B cell (primary cell): Measurements from ENCODE around the gene RCAN3. TPM values are rescaled to one million over a fixed set of nuclear protein-coding genes. Genes with fewer than 3 reads are reported as not detected.
"Not testable (repeated sequence)": the region's sequence is repeated elsewhere in the genome, so short reads cannot be mapped to it uniquely, and the experiment has no call there.

ENCODE experiments used
- ATAC-seq: fragments of 200-7000 bp; cut with Tn5 transposase; one replicate; pipeline ENCODE4 v1.10.0; 2021; ENCODE audit warnings: low read depth, mild to moderate bottlenecking, moderate number of reproducible peaks, moderate library complexity
- CTCF ChIA-PET: fragments of 350-600 bp; sonication (Branson Sonifier 250); formaldehyde crosslinking; loops from one replicate; lab custom pipeline; 2021; ENCODE audit warnings: antibody characterized with exemption, inconsistent platforms; lab: Charles Lee
- POLR2A ChIA-PET: fragments of 350-600 bp; sonication (Branson Sonifier 250); formaldehyde crosslinking; loops from one replicate; lab custom pipeline; 2021; ENCODE audit warnings: antibody characterized with exemption; lab: Charles Lee
- DNase-seq: peaks from one replicate; pipeline ENCODE4 v3.0.0; 2013
- H2AFZ ChIP-seq: 2 replicates; pipeline ENCODE4 v1.6.1; 2012; ENCODE audit warnings: mild to moderate bottlenecking, low read depth, low read length; ENCODE audit not compliant: insufficient read depth, poor library complexity, severe bottlenecking
- H3K27ac ChIP-seq, 2 donors: 1 replicate in 1 of 2; 2 replicates in 1 of 2; pipeline ENCODE4 v1.5.1; 2012 to 2013; ENCODE audit warnings: low read length in 2 of 2, mild to moderate bottlenecking in 2 of 2, moderate library complexity in 1 of 2
- H3K27me3 ChIP-seq, 4 experiments: fragments of 200-600 bp in 1 of 4; sonication (generic) in 1 of 4; replicated peaks in 1 of 4; 1 replicate in 2 of 4; 2 replicates in 2 of 4; pipeline versions ENCODE4 v1.6.1 to v1.7.0; 2013 to 2016; ENCODE audit warnings: low read length in 3 of 4, mild to moderate bottlenecking in 2 of 4, mixed read lengths in 1 of 4, moderate library complexity in 1 of 4; ENCODE audit not compliant: insufficient read depth in 4 of 4, control insufficient read depth in 3 of 4; ENCODE audit errors: control extremely low read depth in 1 of 4
- H3K36me3 ChIP-seq, 2 experiments: replicated peaks in 1 of 2; 1 replicate in 1 of 2; 2 replicates in 1 of 2; pipeline versions ENCODE4 v1.6.1 to v1.7.1; 2013; ENCODE audit warnings: low read length in 1 of 2; ENCODE audit not compliant: insufficient read depth in 2 of 2, control insufficient read depth in 1 of 2; ENCODE audit errors: control extremely low read depth in 1 of 2, extremely low read depth in 1 of 2
- H3K4me1 ChIP-seq, 2 donors: fragments of 200-600 bp in 1 of 2; sonication (generic) in 1 of 2; 1 replicate in 1 of 2; 2 replicates in 1 of 2; pipeline versions ENCODE4 v1.5.1 to v1.6.1; 2013 to 2017; ENCODE audit warnings: low read length in 2 of 2; ENCODE audit not compliant: control insufficient read depth in 2 of 2, insufficient read depth in 2 of 2
- H3K4me2 ChIP-seq: replicated peaks from 2 replicates; pipeline ENCODE3; 2012; ENCODE audit warnings: mild to moderate bottlenecking, low read depth, low read length; ENCODE audit not compliant: poor library complexity, severe bottlenecking
- H3K4me3 ChIP-seq, 5 experiments: fragments of 200-600 bp in 1 of 5; sonication (generic) in 1 of 5; 1 replicate in 3 of 5; 2 replicates in 2 of 5; pipeline versions ENCODE4 v1.5.1 to v1.7.0; 2011 to 2016; ENCODE audit warnings: low read length in 4 of 5, mild to moderate bottlenecking in 4 of 5, low read depth in 2 of 5, control low read depth in 1 of 5, moderate library complexity in 1 of 5; ENCODE audit not compliant: insufficient read depth in 1 of 5; ENCODE audit errors: control extremely low read depth in 1 of 5, extremely low read depth in 1 of 5
- H3K79me2 ChIP-seq: fragments of 200-600 bp; sonication (generic); one replicate; pipeline ENCODE4 v1.6.0; 2016; ENCODE audit warnings: low read length; ENCODE audit not compliant: control insufficient read depth, insufficient read depth
- H3K9ac ChIP-seq: fragments of 200-600 bp; sonication (generic); 2 replicates; pipeline ENCODE4 v1.6.1; 2017; ENCODE audit warnings: mild to moderate bottlenecking, low read length, moderate library complexity
- H3K9me3 ChIP-seq, 3 donors: one replicate each; pipeline versions ENCODE4 v1.6.1 to v1.7.1; 2013; ENCODE audit warnings: low read length in 2 of 3; ENCODE audit not compliant: control insufficient read depth in 2 of 3, insufficient read depth in 1 of 3; ENCODE audit errors: control extremely low read depth in 1 of 3
- H4K20me1 ChIP-seq: 2 replicates; pipeline ENCODE4 v1.6.0; 2012; ENCODE audit warnings: mild to moderate bottlenecking, low read length; ENCODE audit not compliant: insufficient read depth, control insufficient read depth, poor library complexity, severe bottlenecking
- H3K27ac Mint-ChIP-seq: one replicate; pipeline ENCODE4 v1.8.0; 2021; ENCODE audit warnings: mixed read lengths
- H3K27me3 Mint-ChIP-seq: one replicate; pipeline ENCODE4 v1.8.0; 2021; ENCODE audit warnings: mixed read lengths
- H3K4me1 Mint-ChIP-seq: one replicate; pipeline ENCODE4 v1.8.0; 2021; ENCODE audit warnings: mixed read lengths
- H3K4me3 Mint-ChIP-seq: one replicate; pipeline ENCODE4 v1.8.0; 2021; ENCODE audit warnings: mixed read lengths
- H3K9me3 Mint-ChIP-seq: one replicate; pipeline ENCODE4 v1.8.0; 2022; ENCODE audit warnings: mixed read lengths; ENCODE audit not compliant: insufficient read depth
- CTCF ChIP-seq: fragments of 200-600 bp; IDR thresholded peaks from one replicate; pipeline ENCODE4 v1.8.0; 2022; ENCODE audit warnings: antibody characterized with exemption, mild to moderate bottlenecking
- EZH2 ChIP-seq: IDR thresholded peaks from 2 replicates; pipeline ENCODE4 v1.6.1; 2012; ENCODE audit warnings: borderline replicate concordance, low read depth, mild to moderate bottlenecking, moderate library complexity, low read length; ENCODE audit not compliant: insufficient read depth, poor library complexity, severe bottlenecking
- WGBS: methylation state at CpG from one replicate; pipeline ENCODE4 v1.1.5; 2013; ENCODE audit warnings: missing lambda C conversion rate; ENCODE audit not compliant: insufficient coverage; 5-methylcytosine and 5-hydroxymethylcytosine counted together
- intact Hi-C: fragments of 100-400 bp; cut with micrococcal nuclease; formaldehyde crosslinking; loops from one replicate; pipeline ENCODE4 v1.10.0; 2022
- polyA plus RNA-seq: library from polyadenylated mRNA; depleted of rRNA; stranded (reverse); fragments of >200 nt; gene quantifications from 2 replicates; pipeline ENCODE4 v1.2.3, GENCODE V29; 2012
- total RNA-seq, 2 donors: library from RNA; stranded (reverse); fragments of 120-200 nt in 1 of 2; gene quantifications; 1 replicate in 1 of 2; 2 replicates in 1 of 2; pipeline versions ENCODE4 v1.2.3 to v1.2.4, GENCODE V29; 2013 to 2022

Gene RCAN3
- total and polyA plus RNA-seq, 2 donors (not counting 1 experiment from before 2014, with no cell fraction given), result 19.3 to 37.3 TPM

- WGBS, result 80% methylated on average over 9 of the region's 15 CpGs
- no peaks in the 10 kb centered on the region for H3K79me2 ChIP-seq
- H4K20me1 ChIP-seq, result no peaks in the 10 kb centered on the region
- CTCF ChIA-PET, result interaction anchor here (1.4 to 2.3 kb wide), 3 partner anchors 10 to 95 kb away, joined by 4 to 8 read pairs (median 6); no protein-coding TSS in a partner anchor
- no peak overlapping the region for H2AFZ ChIP-seq
- H3K27me3 ChIP-seq, result no peaks in the 10 kb centered on the region
- no peak for TF ChIP-seq EZH2
- TF ChIP-seq CTCF, result no peak
- no peak overlapping the region for H3K9ac ChIP-seq
- Mint-ChIP-seq H3K4me3 (no peak overlapping the region), H3K9me3 (peaks cover 2% of the 10 kb centered on the region), H3K27me3 (no peaks in the 10 kb centered on the region), H3K27ac (no peak overlapping the region), H3K4me1 (peaks cover 7% of the 10 kb centered on the region)
- no peak overlapping the region for H3K4me3 ChIP-seq
- ATAC-seq, result no peak
- intact Hi-C loops, result no loop called here
- DNase-seq, result no peak
- no peak overlapping the region for H3K4me2 ChIP-seq
- peaks cover 0 to 9% (median 0%) of the 10 kb centered on the region in 3 donors for H3K9me3 ChIP-seq
- POLR2A ChIA-PET, result interaction anchor here (0.7 kb wide), 2 partner anchors 10 to 31 kb away, joined by 3 to 4 read pairs; no protein-coding TSS in a partner anchor
- peaks cover 0 to 2% of the 10 kb centered on the region in 2 donors for H3K4me1 ChIP-seq
- no peaks in the 10 kb centered on the region for H3K36me3 ChIP-seq
- no peak overlapping the region for H3K27ac ChIP-seq
Observed at GRCh38 chr1:24491577-24492360, 10.9 kb upstream of the RCAN3 start.

GRCh38 chr1:24492935-24493334, 9.7 kb upstream of the RCAN3 start:
- H3K4me1 Mint-ChIP-seq, H4K20me1 ChIP-seq, H3K4me3 Mint-ChIP-seq, H3K27me3 Mint-ChIP-seq, H2AFZ ChIP-seq, ATAC-seq, H3K9me3 ChIP-seq, intact Hi-C loops, H3K9me3 Mint-ChIP-seq, H3K36me3 ChIP-seq, H3K9ac ChIP-seq, H3K27ac ChIP-seq, H3K27me3 ChIP-seq, H3K79me2 ChIP-seq, POLR2A ChIA-PET, H3K4me1 ChIP-seq, H3K27ac Mint-ChIP-seq, H3K4me3 ChIP-seq, H3K4me2 ChIP-seq, DNase-seq: not testable (repeated sequence)
- 95% methylated on average over 4 of the region's 9 CpGs for WGBS
- CTCF ChIA-PET, result interaction anchor here (1.7 kb wide), 1 partner anchor 12 kb away, joined by 4 read pairs; no protein-coding TSS in a partner anchor
